HG03060 (cell line): ENCODE data around the gene RAB6D.
"Not testable (repeated sequence)": the region's sequence is repeated elsewhere in the genome, so short reads cannot be mapped to it uniquely, and the experiment has no call there.

Source experiments
- ATAC-seq: cut with Tn5 transposase; IDR thresholded peaks from one replicate; pipeline ENCODE4 v1.9.1; 2021; ENCODE audit warnings: low read depth, moderate number of reproducible peaks; ENCODE audit not compliant: unreplicated experiment

RAB6D gene

DNA sequence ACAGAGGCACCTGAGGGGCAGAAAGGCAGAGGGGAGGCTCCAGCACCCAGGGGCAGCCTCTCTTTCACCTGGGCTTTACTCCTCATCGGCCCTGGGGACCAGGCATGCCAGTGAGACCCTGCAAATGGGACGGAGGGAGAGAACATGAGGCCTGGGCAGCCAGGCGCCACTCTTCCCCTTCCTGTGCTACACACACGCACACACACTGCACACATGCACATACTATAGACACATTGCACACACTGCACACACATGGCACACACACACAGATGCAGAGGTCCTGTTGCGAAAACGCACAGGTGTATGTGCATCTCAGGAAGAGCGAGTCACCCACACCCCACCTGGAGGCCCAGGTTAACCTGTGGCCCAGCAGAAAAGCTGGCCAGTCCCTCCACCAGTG is 3.4 kb upstream of the RAB6D start:
- ATAC-seq = no peak

DNA sequence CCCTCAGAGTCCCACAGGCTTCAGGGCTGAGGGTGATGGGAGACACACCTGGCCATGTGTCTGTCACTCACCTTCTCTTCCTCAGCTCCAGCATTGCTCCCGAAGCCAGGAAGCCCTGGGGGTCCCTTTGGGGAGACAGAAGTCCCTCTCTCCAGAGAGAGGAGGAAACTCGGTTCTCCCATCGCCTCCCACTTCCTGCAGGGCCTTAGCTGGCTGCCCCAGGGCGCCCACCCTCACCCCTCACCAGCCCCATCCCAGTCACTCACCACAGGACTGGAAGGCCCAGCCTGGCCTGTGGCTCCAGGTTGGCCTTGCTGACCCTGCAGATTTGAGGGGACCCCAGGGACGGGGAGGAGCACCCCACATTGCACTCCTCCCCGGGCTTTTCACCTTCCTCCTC is 2.7 kb upstream of the RAB6D start:
- no peak for ATAC-seq

DNA sequence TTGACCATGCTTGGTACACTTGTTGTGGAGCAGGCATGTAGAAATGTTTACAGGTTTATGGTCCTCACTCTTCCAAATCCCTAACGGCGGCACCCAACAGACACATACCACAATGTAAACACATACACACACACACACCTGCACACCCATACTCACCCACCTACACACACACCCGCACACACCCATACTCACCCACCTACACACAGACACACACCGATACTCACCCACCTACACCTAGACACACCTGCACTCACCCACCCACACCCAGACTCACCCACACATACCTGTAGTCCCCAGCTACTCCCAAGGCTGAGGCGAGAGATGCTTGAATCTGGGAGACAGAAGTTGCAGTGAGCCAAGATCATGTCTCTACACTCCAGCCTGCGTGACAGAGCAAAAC is 1.5 kb upstream of the RAB6D start:
- ATAC-seq = no peak

DNA sequence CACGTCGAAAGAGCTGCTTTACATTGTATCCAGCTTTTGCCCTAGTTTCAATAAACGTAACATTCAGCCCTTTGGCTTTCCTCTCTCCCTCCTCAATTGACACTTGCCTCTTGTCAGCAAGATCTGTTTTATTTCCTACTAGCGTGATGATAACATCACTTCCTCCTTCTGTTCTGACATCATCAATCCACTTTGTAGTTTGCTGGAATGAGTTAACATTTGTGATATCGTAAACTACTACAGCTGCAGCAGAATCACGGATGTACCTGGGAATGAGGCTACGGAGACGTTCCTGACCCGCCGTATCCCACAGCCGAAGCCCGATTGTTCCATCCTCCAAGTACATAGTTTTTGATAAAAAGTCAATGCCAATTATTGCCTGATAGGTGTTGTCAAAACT is 755 bp downstream of the RAB6D start:
- ATAC-seq = not testable (repeated sequence)

DNA sequence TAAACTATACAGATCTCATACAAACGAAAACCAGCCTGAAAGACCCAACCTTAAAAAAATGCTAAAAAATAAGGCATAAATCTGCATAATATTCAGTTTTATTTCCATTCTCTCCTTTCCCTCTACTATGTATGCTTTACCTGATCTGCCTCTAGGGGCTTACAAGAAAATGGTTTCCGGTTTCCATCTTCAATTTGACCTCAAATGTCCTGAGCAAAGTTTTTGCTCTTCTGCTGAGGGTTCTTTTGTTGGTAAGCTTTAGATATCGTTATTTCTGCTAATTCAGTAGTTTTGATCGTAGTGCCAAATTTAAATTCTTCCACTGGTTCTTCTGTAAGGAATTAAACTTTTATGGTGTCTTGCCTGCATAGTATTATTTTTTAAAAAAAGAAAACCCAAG is 2.2 kb downstream of the RAB6D start:
- ATAC-seq = not testable (repeated sequence)

DNA sequence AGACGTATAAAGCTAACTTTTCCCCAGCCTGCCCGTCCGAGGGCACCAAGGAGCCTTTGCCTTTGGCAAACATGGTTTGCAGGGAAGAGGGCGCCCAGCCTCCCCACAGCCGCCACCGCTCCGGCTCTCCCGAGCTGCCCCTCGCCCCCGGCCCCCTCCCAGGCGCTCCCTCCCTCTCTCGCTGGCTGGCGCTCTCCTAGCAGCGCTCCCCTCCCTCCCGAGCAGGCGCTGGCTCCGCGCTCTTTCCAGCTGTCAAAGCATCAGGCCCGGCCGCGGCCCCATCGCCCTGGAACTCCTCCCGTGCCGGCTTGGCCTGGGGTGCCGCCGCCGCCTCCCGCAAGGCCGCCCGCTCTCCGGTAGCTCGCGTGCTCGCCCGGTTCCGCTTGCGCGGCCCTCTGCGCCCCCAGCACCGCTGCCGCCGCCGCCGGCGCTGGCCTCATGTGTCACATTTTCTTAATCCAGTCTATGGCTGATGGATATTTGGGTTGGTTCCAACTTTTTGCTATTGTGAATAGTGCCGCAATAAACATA is 10.7 kb downstream of the RAB6D start:
- not testable (repeated sequence) for ATAC-seq

DNA sequence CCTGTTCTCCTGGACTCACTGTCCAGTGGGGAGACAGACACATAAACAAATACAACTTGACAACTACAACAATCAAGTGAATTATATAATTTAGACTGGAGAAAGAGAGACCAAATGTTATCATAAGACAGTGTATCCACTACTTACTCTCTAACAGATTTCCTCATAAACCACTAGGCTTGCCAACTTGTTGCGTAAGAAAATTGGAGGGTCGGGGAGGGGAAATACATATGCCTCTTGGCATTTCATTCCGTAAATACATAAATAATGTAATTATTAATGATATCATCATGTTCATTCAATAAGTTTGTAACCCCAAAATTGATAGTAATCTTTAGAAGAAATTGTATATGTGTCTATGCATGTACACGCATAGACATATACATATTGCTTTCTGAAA is 14.9 kb downstream of the RAB6D start:
- no peak for ATAC-seq

DNA sequence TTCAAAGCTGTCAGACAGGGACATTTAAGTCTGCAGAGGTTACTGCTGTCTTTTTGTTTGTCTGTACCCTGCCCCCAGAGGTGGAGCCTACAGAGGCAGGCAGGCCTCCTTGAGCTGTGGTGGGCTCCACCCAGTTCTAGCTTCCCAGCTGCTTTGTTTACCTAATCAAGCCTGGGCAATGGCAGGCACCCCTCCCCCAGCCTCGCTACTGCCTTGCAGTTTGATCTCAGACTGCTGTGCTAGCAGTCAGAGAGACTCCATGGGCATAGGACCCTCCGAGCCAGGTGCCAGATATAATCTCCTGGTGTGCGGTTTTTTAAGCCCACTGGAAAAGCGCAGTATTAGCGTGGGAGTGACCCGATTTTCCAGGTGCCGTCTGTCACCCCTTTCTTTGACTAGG is 16.9 kb downstream of the RAB6D start:
- ATAC-seq = not testable (repeated sequence)

DNA sequence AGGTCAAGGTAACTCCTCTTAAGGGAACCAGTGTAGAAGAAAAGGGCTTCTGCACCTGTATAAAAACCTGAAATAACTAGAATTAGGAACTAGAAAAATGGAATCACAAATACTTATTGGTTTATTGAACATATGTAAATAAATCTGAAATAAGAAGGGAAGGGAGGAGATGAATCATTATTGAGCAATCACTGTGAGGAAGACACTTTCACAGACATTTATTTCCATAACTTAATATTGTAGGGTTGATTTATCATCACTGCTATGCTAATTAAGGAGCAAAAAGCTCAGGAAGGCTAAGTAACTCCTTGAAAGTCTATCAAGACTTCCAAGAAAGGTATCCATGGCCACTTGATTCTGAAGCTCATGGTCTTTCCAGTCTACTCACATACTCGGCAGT is 24.7 kb downstream of the RAB6D start:
- not testable (repeated sequence) for ATAC-seq

DNA sequence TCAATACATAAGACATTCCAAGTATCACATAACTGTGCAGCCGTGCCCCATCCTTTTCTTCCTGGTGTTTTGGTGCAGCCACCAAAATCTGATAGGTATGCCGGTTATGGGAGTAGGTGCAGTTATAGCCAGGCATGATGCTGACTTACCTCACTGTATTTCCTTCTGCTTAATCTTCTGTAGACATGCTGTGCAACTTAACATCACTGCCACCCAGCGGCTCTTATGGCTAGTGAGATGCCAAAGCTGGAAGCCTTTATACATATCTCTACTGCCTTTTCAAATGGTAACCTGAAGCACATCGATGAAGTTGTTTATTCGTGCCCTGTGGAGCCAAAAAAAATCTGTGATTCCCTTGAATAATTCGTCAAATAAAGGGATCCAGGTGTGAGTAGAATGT is 28.6 kb downstream of the RAB6D start:
- ATAC-seq = not testable (repeated sequence)

DNA sequence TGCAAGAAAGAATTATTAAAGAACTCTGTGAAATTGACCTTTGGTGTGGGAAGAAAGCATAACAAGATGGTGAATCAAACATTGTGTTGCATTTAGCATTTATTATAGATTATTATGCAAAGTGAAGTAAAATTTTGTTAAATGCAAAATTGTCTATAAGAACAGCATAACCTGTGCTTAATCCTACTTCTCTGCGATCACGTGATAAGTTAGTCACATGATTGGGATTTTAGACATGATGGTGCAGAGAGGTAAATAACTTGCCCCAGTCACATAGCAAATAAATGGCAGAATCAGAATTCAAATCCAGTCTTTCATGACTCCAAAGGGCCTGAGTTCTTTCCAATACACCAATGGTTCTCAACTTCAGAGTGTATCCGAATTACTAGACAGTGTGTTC is 31.3 kb downstream of the RAB6D start:
- ATAC-seq = not testable (repeated sequence)

DNA sequence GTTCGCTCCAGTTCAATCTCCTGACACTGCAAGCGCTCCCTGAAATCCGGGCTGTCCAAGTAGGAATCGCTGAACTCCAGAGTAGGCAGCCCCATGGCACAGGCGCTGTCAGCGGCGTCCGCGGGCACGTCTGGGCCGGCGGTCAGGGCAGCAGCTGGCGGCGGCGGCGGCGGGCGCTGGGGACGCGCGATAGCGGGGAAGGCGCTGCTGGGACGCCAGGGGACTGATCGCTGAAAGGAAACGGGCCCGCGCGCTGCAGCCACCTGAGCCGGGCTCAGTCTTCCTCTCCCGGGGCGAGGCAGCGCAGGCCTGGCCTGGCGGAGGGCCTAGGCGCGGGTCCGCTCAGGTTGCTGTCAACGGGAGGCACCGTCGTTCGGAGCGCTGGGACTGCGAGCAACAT is 33.0 kb downstream of the RAB6D start:
- not testable (repeated sequence) for ATAC-seq

DNA sequence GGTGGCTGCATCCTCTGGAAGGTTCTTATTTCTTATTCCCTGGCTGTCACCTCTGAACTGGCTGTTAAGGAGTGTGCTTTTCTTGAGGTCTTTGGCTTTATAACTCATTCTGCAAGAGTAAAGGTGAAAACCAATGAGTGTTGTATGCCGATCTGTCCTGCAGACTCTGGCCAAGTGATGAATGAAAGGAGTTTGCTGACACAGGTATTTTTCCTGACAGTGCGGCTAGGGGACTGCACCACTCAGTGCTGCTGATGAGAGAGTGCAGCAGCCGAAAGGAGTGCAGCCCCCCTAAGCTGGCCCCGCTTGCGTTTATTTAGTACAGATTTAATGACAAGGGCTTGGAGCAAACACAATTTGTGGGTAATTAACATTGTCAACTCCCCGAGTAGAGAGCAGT is 41.8 kb downstream of the RAB6D start:
- no peak for ATAC-seq

DNA sequence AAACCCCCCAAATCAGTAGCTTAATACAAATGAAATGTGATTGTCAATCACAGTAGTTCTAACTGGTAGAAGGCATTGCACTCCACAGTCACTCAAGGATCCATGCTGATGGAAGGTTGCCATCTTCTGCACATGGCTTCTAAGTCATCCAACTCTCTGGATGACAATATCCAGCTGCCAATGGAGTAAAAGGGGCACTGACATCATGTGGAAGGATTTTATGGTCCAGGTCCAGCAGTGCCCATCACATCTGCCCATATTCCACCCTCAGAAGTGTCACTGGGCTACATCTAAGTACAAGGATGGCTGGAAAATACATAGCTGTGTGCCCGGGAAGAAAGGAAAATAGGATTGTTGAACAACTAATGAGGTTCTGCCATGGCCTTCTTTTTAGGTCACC is 42.6 kb downstream of the RAB6D start:
- not testable (repeated sequence) for ATAC-seq

DNA sequence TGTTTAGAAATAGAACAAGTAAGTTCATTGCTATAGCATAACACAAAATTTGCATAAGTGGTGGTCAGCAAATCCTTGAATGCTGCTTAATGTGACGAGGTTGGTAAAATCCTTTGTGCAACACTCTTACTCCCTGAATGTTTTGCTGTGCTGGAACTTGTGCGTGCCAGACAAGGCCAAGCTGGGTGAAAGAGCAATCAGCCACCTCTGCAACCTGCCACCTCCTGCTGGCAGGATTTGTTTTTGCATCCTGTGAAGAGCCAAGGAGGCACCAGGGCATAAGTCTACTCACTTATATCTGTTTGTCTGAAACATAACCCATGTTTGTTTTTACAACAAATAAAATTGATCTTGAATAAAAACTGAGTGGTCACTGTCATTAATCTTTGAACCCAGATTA is 53.0 kb downstream of the RAB6D start:
- ATAC-seq = not testable (repeated sequence)
